Ovary (tissue), 3 donors: ENCODE data around the gene SNRPD3.

Experiments used
- CTCF ChIP-seq, 3 donors: fragments of 450-650 bp in 2 of 3; fragments of 200-600 bp in 1 of 3; IDR thresholded peaks; one replicate each; pipeline versions ENCODE4 v1.5.1 to v1.8.0; 2016 to 2022; ENCODE audit warnings: antibody characterized with exemption in 3 of 3, mild to moderate bottlenecking in 1 of 3
- EP300 ChIP-seq: sonication (generic); formaldehyde crosslinking; IDR thresholded peaks from one replicate; pipeline ENCODE4 v1.6.1; 2017; ENCODE audit warnings: antibody characterized with exemption
- POLR2A ChIP-seq: fragments of 450-650 bp; IDR thresholded peaks from one replicate; pipeline ENCODE4 v1.6.1; 2017; ENCODE audit warnings: antibody characterized with exemption, mild to moderate bottlenecking, moderate library complexity
- donor health status: DM: no; HTN: no; CAD: no.

- TF ChIP-seq CTCF (IDR thresholded peaks at IDR 0.05), result no peak
- no peak for TF ChIP-seq EP300
- TF ChIP-seq POLR2A, result no peak
Observed at GRCh38 chr22:24513378-24514240, 42.2 kb upstream of the SNRPD3 start.
